ENCODE results near the gene CRYBG2.
"Not testable (repeated sequence)": the region's sequence is repeated elsewhere in the genome, so short reads cannot be mapped to it uniquely, and the experiment has no call there.

The CRYBG2 gene

DNA sequence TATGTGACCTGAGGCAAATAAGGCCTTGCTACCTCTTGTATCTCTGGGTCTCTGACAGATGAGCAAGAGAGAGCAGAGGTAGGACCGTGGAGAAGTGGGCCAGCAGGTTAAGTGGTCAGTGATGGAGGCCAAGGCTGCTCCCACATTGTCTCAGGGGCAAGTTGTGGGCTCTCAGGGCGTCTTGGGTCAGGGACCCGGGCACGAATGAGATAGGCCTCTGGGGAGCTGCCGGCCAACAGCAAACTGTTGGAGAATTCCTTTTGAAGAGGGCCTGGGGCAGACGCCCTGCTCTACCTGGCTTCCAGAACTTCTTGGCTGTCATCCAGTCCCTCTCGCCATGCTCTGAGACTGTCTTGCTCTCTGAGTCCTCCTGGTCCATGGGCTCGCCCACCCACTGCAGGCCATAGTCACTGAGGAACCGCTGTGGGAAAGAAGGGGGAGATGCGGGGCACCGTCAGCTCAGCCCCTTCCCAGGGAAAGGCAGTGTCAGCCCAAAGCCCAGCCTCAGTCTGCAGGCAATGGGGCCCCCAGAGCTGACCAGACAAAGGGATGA, 59.9 kb downstream of the CRYBG2 start:
- Mint-ChIP-seq H3K4me3 (no peak overlapping the region), H3K36me3 (peaks cover 12 to 30% of the 10 kb centered on the region in 2 donors), H3K9me3 (no peaks in the 10 kb centered on the region), H3K4me1 (peaks cover 50 to 52% of the 10 kb centered on the region in 2 donors), H3K27ac (no peak overlapping the region), H3K27me3 (no peaks in the 10 kb centered on the region)
- ATAC-seq (replicated peaks), result no peak
- no peak for DNase-seq

DNA sequence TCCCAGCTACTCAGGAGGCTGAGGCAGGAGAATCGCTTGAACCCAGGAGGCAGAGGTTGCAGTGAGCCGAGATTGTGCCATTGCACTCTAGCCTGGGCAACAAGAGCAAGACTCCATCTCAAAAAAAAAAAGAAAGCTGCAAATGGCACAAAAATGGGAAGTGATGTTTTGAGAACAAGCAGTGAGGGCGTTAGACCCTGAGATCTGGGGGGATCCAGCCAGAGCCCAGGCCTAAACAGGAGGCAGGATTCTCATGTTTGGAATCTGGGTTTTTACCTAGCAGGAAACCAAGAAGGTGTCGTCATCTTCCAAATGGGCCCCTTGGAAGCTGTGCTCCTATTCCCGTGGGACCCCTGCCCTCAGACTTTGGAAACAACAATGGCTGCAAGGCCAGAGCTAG, 61.2 kb downstream of the CRYBG2 start:
- ATAC-seq (replicated peaks); H3K4me3 Mint-ChIP-seq; DNase-seq; H3K27me3 Mint-ChIP-seq; H3K9me3 Mint-ChIP-seq: not testable (repeated sequence)
- peaks cover 60 to 61% of the 10 kb centered on the region in 2 donors for H3K4me1 Mint-ChIP-seq
- peak overlapping the region; percentile 82 for H3K27ac Mint-ChIP-seq
- peaks cover 12 to 30% of the 10 kb centered on the region in 2 donors for H3K36me3 Mint-ChIP-seq

DNA sequence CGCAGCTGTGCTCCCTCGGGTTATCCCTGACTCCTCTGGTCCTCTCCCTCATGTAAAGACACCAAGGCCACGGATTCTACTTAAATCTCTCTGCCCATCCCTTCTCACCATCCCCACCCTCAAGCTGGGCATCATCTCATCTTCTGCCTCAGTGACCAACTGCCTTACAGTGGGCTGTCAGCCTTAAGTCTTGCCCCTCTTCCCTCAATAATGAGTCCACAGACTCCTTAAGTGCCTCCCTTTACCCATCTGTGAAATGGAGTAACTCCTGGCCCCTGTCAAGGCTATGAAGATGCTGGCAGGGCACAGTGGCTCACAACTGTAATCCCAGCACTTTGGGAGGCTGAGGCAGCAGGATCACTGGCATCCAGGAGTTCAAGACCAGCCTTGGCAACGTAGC, 62.0 kb downstream of the CRYBG2 start:
- H3K27ac Mint-ChIP-seq, result peak overlapping the region; percentile 98
- peaks cover 12 to 30% of the 10 kb centered on the region in 2 donors for H3K36me3 Mint-ChIP-seq
- H3K4me1 Mint-ChIP-seq, result peaks cover 68 to 69% of the 10 kb centered on the region in 2 donors
- H3K27me3 Mint-ChIP-seq, result no peaks in the 10 kb centered on the region
- ATAC-seq (replicated peaks) (no peak), DNase-seq (no peak)
- no peaks in the 10 kb centered on the region for H3K9me3 Mint-ChIP-seq
- H3K4me3 Mint-ChIP-seq, result peak overlapping the region in 1 of 2 donors; percentile 20

DNA sequence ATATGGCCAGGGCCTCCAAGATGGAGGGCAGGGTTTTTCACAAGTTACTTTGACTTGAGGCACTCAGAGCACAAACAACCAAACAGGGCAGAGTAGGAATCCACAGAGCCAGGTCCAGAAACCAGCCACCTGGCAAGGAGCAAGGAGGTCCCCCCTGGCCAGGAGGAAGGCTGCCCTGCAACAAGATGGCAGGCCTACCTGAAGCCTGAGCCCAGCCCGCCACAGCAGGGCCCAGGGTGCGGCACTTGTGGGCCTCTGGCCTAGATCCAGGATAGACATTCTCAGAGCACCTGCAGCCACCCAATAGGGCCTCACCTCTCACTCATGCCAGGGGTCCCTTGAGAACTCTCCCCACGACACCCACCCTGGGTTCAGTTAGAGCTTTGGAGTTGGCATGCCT, 62.5 kb downstream of the CRYBG2 start:
- peaks cover 70 to 73% of the 10 kb centered on the region in 2 donors for H3K4me1 Mint-ChIP-seq
- no peaks in the 10 kb centered on the region for H3K27me3 Mint-ChIP-seq
- peak overlapping the region in 1 of 2 donors; percentile 44 for H3K4me3 Mint-ChIP-seq
- no peaks in the 10 kb centered on the region for H3K9me3 Mint-ChIP-seq
- H3K36me3 Mint-ChIP-seq, result peaks cover 11 to 30% of the 10 kb centered on the region in 2 donors
- ATAC-seq (replicated peaks), result no peak
- peak overlapping the region; percentile 98 for H3K27ac Mint-ChIP-seq
- DNase-seq, result no peak

DNA sequence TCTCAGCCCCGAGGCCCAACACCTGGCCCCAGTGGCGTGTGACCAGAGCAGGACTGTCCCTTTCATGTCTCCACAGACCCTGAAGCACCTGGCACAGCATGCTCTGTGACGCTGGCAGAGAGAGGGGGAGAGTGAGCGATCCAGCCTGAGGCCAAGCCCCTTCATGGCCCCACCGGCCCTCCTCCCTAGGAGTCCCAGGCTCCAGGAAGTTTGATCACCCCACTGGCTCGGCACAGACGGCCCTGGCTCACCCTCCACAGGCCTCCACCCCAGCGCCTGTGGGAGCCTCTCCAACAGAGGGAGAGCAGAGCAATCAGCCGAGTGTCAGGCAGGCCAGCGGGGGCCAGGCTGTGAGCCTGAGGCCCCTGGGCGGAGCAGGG, 63.1 kb downstream of the CRYBG2 start:
- peak; percentile 34 for DNase-seq
- H3K9me3 Mint-ChIP-seq, result no peaks in the 10 kb centered on the region
- H3K27ac Mint-ChIP-seq, result peak overlapping the region; percentile 98
- peak overlapping the region; percentile 64 to 70 for H3K4me3 Mint-ChIP-seq
- ATAC-seq (replicated peaks), result peak; percentile 12 to 15
- no peaks in the 10 kb centered on the region for H3K27me3 Mint-ChIP-seq
- peaks cover 6 to 24% of the 10 kb centered on the region in 2 donors for H3K36me3 Mint-ChIP-seq
- peaks cover 70 to 75% of the 10 kb centered on the region in 2 donors for H3K4me1 Mint-ChIP-seq

DNA sequence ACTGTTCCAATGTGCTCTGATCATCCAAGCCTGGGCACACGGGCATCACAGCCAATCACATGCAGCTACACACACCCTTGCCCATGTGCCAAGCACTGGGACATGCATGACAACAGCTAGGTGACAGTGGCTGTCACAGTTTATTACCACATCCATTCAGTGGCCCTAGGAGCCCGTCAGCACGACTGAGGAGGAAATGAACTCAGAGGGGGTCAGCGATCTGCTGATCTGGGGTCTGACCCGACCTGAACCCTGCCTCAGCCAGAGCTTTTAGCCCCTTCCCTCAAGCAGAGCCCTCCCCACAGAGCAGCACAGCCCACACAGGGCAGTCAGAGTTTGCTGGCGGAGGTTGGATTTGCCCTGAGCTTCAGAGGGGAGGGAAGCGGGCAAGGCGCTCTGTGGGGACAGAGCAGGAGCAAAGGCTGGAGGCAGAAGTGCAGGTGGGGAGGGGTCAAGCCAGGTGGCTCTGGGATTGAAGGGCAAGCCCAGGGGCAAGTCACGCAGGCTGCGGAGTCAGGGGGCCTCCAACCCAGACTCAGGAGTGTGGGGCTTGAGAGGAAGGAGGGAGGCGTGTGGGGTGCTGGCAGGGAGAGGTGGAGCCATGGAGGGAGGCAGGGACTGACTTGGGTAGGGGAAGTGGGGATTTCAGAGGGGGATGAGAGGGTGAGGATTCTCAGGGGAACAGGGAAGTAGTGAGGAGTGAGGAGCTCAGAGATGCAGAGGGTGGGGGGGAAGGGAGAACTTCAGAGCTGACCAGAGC, 63.6 kb downstream of the CRYBG2 start:
- no peaks in the 10 kb centered on the region for H3K27me3 Mint-ChIP-seq
- H3K36me3 Mint-ChIP-seq, result peaks cover 6 to 23% of the 10 kb centered on the region in 2 donors
- H3K4me3 Mint-ChIP-seq, result peak overlapping the region; percentile 64 to 70
- H3K4me1 Mint-ChIP-seq, result peaks cover 70 to 80% of the 10 kb centered on the region in 2 donors
- peak; percentile 11 to 17 for ATAC-seq (replicated peaks)
- no peaks in the 10 kb centered on the region for H3K9me3 Mint-ChIP-seq
- peak overlapping the region; percentile 98 for H3K27ac Mint-ChIP-seq
- DNase-seq, result no peak

DNA sequence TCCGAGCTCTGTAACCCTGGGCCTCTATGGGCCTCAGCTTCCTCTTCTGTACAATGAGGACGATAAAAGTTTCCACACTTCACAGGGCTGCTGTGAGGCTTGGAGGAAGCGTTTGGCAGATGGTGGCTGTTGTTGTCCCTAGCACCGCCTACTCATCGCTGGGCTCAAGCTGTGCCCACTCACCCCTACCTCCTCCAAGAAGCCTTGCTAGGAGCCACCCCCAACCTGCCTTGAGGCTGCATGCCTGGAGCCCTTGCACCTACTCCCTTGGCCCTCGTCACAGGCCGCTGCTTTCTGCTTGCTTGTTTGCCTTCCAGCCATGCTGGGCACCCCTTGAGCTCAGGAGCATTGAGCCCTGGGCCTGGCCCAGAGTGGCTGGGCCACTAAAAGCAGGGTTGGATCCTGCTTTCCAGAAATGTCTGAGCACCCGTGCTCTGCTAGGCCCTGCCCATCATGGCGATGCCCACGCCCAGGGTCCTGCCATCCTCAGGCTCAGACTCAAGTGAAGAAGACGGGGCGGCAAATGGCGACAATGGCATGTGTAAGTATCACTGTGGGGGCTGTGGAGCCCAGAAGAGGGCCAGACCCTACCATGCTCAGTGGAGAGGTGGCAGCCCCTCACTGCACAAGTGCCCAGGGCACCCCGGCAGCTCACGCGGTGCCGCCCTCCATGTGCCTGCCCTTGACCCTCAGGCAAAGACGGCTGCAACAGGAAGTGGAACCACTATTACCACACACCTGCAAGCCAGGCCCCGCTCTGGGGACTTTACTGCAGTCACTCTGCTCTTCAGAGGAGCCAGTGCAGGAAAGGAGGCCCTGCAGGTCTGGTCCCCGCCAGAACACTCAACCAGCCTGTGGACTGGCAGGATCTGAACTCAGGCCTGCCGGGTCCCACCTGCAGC, 64.5 kb downstream of the CRYBG2 start:
- Mint-ChIP-seq H3K27ac (peak overlapping the region; percentile 98), H3K4me1 (peaks cover 79 to 89% of the 10 kb centered on the region in 2 donors), H3K27me3 (no peaks in the 10 kb centered on the region), H3K36me3 (peaks cover 12 to 31% of the 10 kb centered on the region in 2 donors), H3K4me3 (peak overlapping the region; percentile 64 to 70), H3K9me3 (peaks cover 0 to 2% of the 10 kb centered on the region in 2 donors)
- ATAC-seq (replicated peaks) (peak; percentile 53 to 65), DNase-seq (peak; percentile 73)

DNA sequence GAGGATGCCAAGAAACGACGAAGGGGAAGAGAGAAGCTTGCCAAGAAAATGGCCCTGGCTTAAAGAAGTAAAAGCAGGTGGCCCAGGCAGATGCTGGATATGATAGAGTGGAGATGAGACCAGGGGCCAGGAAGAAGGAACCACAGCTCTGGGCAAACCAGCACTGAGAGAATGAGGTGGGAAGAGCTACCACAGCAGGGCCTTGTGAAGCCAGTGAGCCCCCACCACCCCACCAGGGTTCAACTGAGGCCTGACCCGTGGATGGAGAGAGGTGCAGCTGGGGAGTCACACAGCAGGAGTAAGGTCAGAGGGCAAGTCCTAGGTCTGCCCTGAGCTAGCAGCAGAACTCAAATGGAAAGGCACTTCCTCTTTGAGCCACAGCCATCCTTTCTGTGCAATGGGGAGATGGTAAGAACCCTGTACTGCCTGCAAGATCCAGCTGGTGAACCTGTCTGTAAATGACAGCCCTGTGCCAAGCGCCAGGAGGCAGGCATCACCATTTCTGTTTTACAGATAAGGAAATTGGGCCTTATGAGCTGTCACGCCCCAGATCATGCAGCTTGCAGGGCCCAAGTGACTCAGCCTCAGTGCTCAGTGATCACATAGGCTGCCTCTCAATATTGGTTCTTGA, 65.5 kb downstream of the CRYBG2 start:
- Mint-ChIP-seq H3K36me3 (peaks cover 15 to 40% of the 10 kb centered on the region in 2 donors), H3K4me3 (peak overlapping the region in 1 of 2 donors; percentile 70)

DNA sequence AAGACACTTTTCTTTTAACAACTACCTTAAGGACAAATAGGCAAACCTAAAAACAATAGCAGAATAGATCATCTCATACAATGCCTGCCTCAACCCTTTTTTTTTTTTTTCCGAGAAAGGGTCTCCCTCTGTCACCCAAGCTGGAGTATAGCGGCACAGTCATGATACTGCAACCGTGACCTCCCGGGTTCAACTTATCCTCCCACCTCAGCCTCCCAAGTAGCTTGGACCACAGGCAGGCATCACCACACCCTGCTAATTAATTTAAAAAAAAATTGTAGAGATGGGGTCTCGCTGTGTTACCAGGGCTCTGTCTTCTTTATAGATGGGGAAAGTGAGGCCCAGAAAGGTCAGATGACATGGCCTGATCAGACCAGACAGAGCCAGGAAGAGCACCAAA, 66.1 kb downstream of the CRYBG2 start:
- peak overlapping the region; percentile 98 for H3K27ac Mint-ChIP-seq
- H3K4me3 Mint-ChIP-seq, result peak overlapping the region; percentile 64 to 71
- ATAC-seq (replicated peaks) (no peak), DNase-seq (no peak)
- H3K9me3 Mint-ChIP-seq, result peaks cover 0 to 2% of the 10 kb centered on the region in 2 donors
- H3K36me3 Mint-ChIP-seq, result peaks cover 21 to 42% of the 10 kb centered on the region in 2 donors
- peaks cover 89 to 95% of the 10 kb centered on the region in 2 donors for H3K4me1 Mint-ChIP-seq
- no peaks in the 10 kb centered on the region for H3K27me3 Mint-ChIP-seq

More for the DNA sequence above, 65.5 kb downstream of the CRYBG2 start:
- no peaks in the 10 kb centered on the region for H3K27me3 Mint-ChIP-seq
- H3K4me1 Mint-ChIP-seq, result peaks cover 87 to 95% of the 10 kb centered on the region in 2 donors
- DNase-seq (peak; percentile 56), ATAC-seq (replicated peaks) (peak; percentile 26 to 27)
- H3K9me3 Mint-ChIP-seq, result peaks cover 0 to 2% of the 10 kb centered on the region in 2 donors
- peak overlapping the region; percentile 98 for H3K27ac Mint-ChIP-seq

DNA sequence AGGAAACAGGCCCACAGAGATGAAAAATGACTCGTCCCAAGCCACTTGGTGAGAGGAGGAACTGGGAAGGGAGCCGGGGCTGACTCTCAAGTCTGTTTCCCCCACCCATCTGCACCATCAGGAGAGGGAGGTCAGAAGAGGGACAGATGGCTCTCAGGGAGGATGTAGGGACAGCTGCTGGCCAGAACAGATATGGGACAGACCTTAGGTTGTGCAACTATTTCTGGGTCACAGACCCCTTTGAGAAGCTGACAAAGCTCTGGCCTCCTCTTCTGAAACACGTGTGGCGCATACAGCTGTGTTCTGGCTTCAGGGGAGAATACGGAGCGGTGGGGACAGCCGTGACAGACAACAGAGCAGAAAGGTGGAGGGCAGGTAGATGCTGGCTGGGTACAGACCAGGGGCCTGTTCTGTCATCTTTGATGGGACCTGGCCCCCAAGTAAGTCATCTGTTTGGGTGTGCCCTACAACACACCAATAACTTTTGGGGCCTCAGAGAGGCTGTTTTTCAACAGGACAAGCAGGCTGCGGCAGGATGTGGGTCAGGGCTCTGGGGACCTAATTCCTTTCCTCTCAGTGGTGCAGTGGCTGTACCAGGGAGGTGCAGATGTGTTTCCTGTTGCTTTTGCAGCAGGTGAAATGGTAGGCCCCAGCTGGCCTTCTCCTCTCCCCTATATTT, 66.8 kb downstream of the CRYBG2 start:
- H3K4me3 Mint-ChIP-seq, result peak overlapping the region; percentile 64 to 71
- DNase-seq, result peak; percentile 62
- H3K9me3 Mint-ChIP-seq, result peaks cover 0 to 2% of the 10 kb centered on the region in 2 donors
- peaks cover 22 to 43% of the 10 kb centered on the region in 2 donors for H3K36me3 Mint-ChIP-seq
- no peaks in the 10 kb centered on the region for H3K27me3 Mint-ChIP-seq
- peak; percentile 24 to 28 for ATAC-seq (replicated peaks)
- peak overlapping the region; percentile 98 for H3K27ac Mint-ChIP-seq
- peaks cover 90 to 92% of the 10 kb centered on the region in 2 donors for H3K4me1 Mint-ChIP-seq

DNA sequence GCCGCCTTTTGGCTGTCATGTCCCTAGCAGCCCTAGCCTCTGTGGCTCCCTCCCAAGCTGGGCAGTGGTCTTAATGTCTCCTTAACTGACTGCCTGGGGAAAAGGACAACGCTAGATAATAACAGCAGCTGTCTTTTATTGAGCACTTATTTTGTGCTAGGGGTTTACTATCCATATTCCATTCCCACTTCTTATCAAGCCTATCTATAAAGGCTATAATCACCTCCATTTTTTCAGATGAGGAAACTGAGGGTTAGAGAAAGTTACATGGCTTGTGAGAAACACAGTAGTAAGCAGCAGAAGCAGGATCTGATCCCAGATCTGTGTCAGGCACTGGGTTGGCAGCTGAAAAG, 67.9 kb downstream of the CRYBG2 start:
- no peaks in the 10 kb centered on the region for H3K27me3 Mint-ChIP-seq
- peaks cover 32 to 46% of the 10 kb centered on the region in 2 donors for H3K36me3 Mint-ChIP-seq
- H3K4me1 Mint-ChIP-seq, result peaks cover 89 to 91% of the 10 kb centered on the region in 2 donors
- H3K4me3 Mint-ChIP-seq, result peak overlapping the region in 1 of 2 donors; percentile 15
- no peak for ATAC-seq (replicated peaks)
- peaks cover 0 to 2% of the 10 kb centered on the region in 2 donors for H3K9me3 Mint-ChIP-seq
- H3K27ac Mint-ChIP-seq, result peak overlapping the region; percentile 98
- DNase-seq, result no peak

DNA sequence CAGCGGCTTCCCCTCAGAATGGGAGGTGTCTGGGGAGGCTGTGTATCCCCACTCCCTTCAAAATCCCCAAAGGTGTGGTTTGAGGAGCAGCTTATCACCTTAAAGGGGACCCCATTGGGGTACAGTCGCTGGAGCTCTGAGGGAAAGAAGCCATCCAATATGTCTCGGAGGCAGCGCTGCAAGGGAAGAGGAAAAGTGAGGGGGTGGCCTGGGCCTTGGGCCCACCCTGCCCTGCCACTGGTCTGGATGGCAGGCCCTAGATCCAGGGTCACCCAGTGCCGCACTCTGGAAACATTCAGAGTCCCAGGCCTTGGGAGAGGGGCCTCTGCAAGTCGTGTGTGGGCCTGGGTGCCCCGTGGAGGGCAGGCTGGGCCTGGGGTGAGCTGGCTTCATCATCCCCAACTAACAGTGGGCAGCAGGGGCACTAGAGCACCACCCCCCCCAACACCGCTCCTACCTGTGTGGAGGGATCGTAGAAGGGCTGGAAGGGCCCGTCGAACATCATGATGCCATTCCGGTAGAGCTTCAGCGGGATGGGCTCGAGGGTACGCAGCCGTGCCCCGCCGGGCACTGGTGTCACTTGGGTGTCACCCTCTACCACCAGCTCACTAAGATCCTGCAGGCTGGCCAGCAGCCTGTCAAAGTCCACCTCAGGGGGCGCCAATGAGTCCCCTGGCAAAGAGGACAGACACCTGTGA, 68.4 kb downstream of the CRYBG2 start:
- H3K9me3 Mint-ChIP-seq, result peaks cover 0 to 2% of the 10 kb centered on the region in 2 donors
- H3K27ac Mint-ChIP-seq, result peak overlapping the region; percentile 98
- peak overlapping the region; percentile 70 to 73 for H3K4me3 Mint-ChIP-seq
- ATAC-seq (replicated peaks) (no peak), DNase-seq (no peak)
- no peaks in the 10 kb centered on the region for H3K27me3 Mint-ChIP-seq
- peaks cover 86 to 91% of the 10 kb centered on the region in 2 donors for H3K4me1 Mint-ChIP-seq
- peaks cover 36 to 50% of the 10 kb centered on the region in 2 donors for H3K36me3 Mint-ChIP-seq
